Bone marrow (tissue), 2 donors: ENCODE measurements around the gene TMEM178B.

Source experiments
- DNase-seq, 2 donors: peaks; one replicate each; lab custom pipeline; 2025; lab: John Stamatoyannopoulos, UW

The TMEM178B gene

GRCh38 chr7:141225916-141226618 lies 152.2 kb downstream of the TMEM178B start:
- no peak for DNase-seq

- no peak for DNase-seq
Measured at GRCh38 chr7:141227454-141227853, 153.6 kb downstream of the TMEM178B start.

- no peak for DNase-seq
Measured at GRCh38 chr7:141228482-141228881, 154.6 kb downstream of the TMEM178B start.

- no peak for DNase-seq
Measured at GRCh38 chr7:141231018-141231792, 157.3 kb downstream of the TMEM178B start.

GRCh38 chr7:141232286-141233051 lies 158.6 kb downstream of the TMEM178B start:
- DNase-seq = no peak

- no peak for DNase-seq
Measured at GRCh38 chr7:141234335-141235105, 160.7 kb downstream of the TMEM178B start.

- no peak for DNase-seq
Measured at GRCh38 chr7:141235656-141236055, 161.8 kb downstream of the TMEM178B start.

- no peak for DNase-seq
Measured at GRCh38 chr7:141238596-141239243, 164.9 kb downstream of the TMEM178B start.

GRCh38 chr7:141239661-141240060 lies 165.8 kb downstream of the TMEM178B start:
- no peak for DNase-seq

GRCh38 chr7:141242568-141242967 lies 168.7 kb downstream of the TMEM178B start:
- no peak for DNase-seq

- no peak for DNase-seq
Measured at GRCh38 chr7:141243368-141243767, 169.5 kb downstream of the TMEM178B start.

GRCh38 chr7:141244435-141244834 lies 170.6 kb downstream of the TMEM178B start:
- DNase-seq = no peak

GRCh38 chr7:141246426-141246825 lies 172.6 kb downstream of the TMEM178B start:
- no peak for DNase-seq

GRCh38 chr7:141251180-141251579 lies 177.3 kb downstream of the TMEM178B start:
- no peak for DNase-seq

- DNase-seq = no peak
Measured at GRCh38 chr7:141251957-141252356, 178.1 kb downstream of the TMEM178B start.

- no peak for DNase-seq
Measured at GRCh38 chr7:141257597-141257996, 183.7 kb downstream of the TMEM178B start.

- DNase-seq = no peak
Measured at GRCh38 chr7:141258559-141258958, 184.7 kb downstream of the TMEM178B start.

GRCh38 chr7:141262101-141263090 lies 188.5 kb downstream of the TMEM178B start:
- no peak for DNase-seq

- DNase-seq = no peak
Measured at GRCh38 chr7:141263508-141263907, 189.6 kb downstream of the TMEM178B start.

- no peak for DNase-seq
Measured at GRCh38 chr7:141263983-141264382, 190.1 kb downstream of the TMEM178B start.
